Peyer's patch (tissue), 4 donors: Measurements from ENCODE around the gene PCDHA1.

ENCODE experiments used
- CTCF ChIP-seq, 6 experiments: fragments of 450-650 bp in 4 of 6; fragments of 200-600 bp in 2 of 6; sonication (generic) in 1 of 6; IDR thresholded peaks; one replicate each; pipeline ENCODE4 v1.5.1; 2017 to 2019; ENCODE audit warnings: antibody characterized with exemption in 6 of 6, mild to moderate bottlenecking in 3 of 6, moderate library complexity in 1 of 6
- POLR2A ChIP-seq, 2 donors: fragments of 450-650 bp; IDR thresholded peaks; one replicate each; pipeline ENCODE4 v1.5.1; 2017; ENCODE audit warnings: antibody characterized with exemption in 2 of 2, mild to moderate bottlenecking in 2 of 2, moderate library complexity in 2 of 2

GRCh38 chr5:140741967-140742366, 44.0 kb upstream of the PCDHA1 start:
- TF ChIP-seq POLR2A (IDR thresholded peaks at IDR 0.05): no peak
- no peak for TF ChIP-seq CTCF (IDR thresholded peaks at IDR 0.05)
